GM12872 (cell line): ENCODE results near the gene C19orf73.

Experiments used
- CTCF ChIP-seq: IDR thresholded peaks from 3 replicates; pipeline ENCODE4 v1.5.1; 2011; ENCODE audit warnings: low read depth, mild to moderate bottlenecking, low read length, moderate library complexity; ENCODE audit not compliant: insufficient read depth

Gene C19orf73

GRCh38 chr19:49132974-49133609, 14.1 kb upstream of the C19orf73 start:
- TF ChIP-seq CTCF: no peak

GRCh38 chr19:49130325-49130724, 11.4 kb upstream of the C19orf73 start:
- no peak for TF ChIP-seq CTCF

- no peak for TF ChIP-seq CTCF
Observed at GRCh38 chr19:49129238-49129583, 10.3 kb upstream of the C19orf73 start.

GRCh38 chr19:49128545-49129237, 9.7 kb upstream of the C19orf73 start:
- TF ChIP-seq CTCF: no peak

GRCh38 chr19:49127674-49128544, 9.0 kb upstream of the C19orf73 start:
- no peak for TF ChIP-seq CTCF

- TF ChIP-seq CTCF: no peak
Observed at GRCh38 chr19:49126575-49126974, 7.6 kb upstream of the C19orf73 start.

GRCh38 chr19:49125025-49125731, 6.2 kb upstream of the C19orf73 start:
- TF ChIP-seq CTCF: no peak
